Upper lobe of left lung (tissue), 6 donors: ENCODE data around the gene S100A2. TPM values are rescaled to one million over a fixed set of nuclear protein-coding genes. Genes with fewer than 3 reads are reported as not detected.
"Not testable (repeated sequence)": the region's sequence is repeated elsewhere in the genome, so short reads cannot be mapped to it uniquely, and the experiment has no call there.

Source experiments
- ATAC-seq, 2 donors: fragments of 200-7000 bp; cut with Tn5 transposase; one replicate each; pipeline ENCODE4 v1.9.1; 2022; ENCODE audit warnings: mild to moderate bottlenecking in 2 of 2, moderate library complexity in 2 of 2; ENCODE audit not compliant: low FRiP score in 2 of 2
- DNase-seq, 2 donors: peaks; one replicate each; pipeline ENCODE4 v3.0.0-alpha.2; 2019 to 2020
- H3K27ac ChIP-seq, 4 donors: fragments of 200-600 bp; sonication (generic); one replicate each; pipeline ENCODE4 v1.5.1; 2016 to 2019
- H3K27me3 ChIP-seq, 4 donors: fragments of 200-600 bp; sonication (generic); one replicate each; pipeline ENCODE4 v1.5.1; 2017 to 2019
- H3K36me3 ChIP-seq, 4 donors: fragments of 200-600 bp; sonication (generic); one replicate each; pipeline ENCODE4 v1.5.1; 2016 to 2019
- H3K4me1 ChIP-seq, 4 donors: fragments of 200-600 bp; sonication (generic); one replicate each; pipeline ENCODE4 v1.5.1; 2018 to 2019
- H3K4me3 ChIP-seq, 4 donors: fragments of 200-600 bp; sonication (generic); one replicate each; pipeline ENCODE4 v1.5.1; 2017 to 2019; ENCODE audit warnings: mild to moderate bottlenecking in 2 of 4, moderate library complexity in 1 of 4
- H3K9me3 ChIP-seq, 4 donors: fragments of 200-600 bp; sonication (generic); one replicate each; pipeline ENCODE4 v1.5.1; 2018 to 2019
- EP300 ChIP-seq, 4 donors: sonication (generic); formaldehyde crosslinking; IDR thresholded peaks; one replicate each; pipeline ENCODE4 v1.5.1; 2017; ENCODE audit warnings: antibody characterized with exemption in 4 of 4, control low read depth in 2 of 4
- POLR2A ChIP-seq, 4 donors: fragments of 450-650 bp; IDR thresholded peaks; one replicate each; pipeline ENCODE4 v1.5.1; 2016 to 2017; ENCODE audit warnings: antibody characterized with exemption in 4 of 4, mild to moderate bottlenecking in 2 of 4
- POLR2AphosphoS5 ChIP-seq, 2 donors: sonication (generic); formaldehyde crosslinking; IDR thresholded peaks; one replicate each; pipeline ENCODE4 v1.5.1; 2017; ENCODE audit warnings: antibody characterized with exemption in 2 of 2
- WGBS, 2 donors: methylation state at CpG; one replicate each; pipeline ENCODE4 v1.1.5; 2017 to 2018; 5-methylcytosine and 5-hydroxymethylcytosine counted together
- total RNA-seq, 6 donors: library from RNA; depleted of rRNA in 4 of 6; stranded (reverse); fragments of >200 nt in 4 of 6; gene quantifications; one replicate each; pipeline versions ENCODE4 v1.1.0 to v1.2.1, GENCODE V29; 2016 to 2021
- TF ChIP-seq, protein P1 (sequence below), 6 experiments: fragments of 450-650 bp in 4 of 6; fragments of 200-600 bp in 2 of 6; sonication (generic) in 2 of 6; IDR thresholded peaks; one replicate each; pipeline ENCODE4 v1.5.1; 2016 to 2019; ENCODE audit warnings: antibody characterized with exemption in 6 of 6
- donor health status: DM: no; HTN: no; CAD: no; lungs with moderate emphysema.
- donor health status: DM: no; HTN: yes; CAD: no; lungs with severe emphysema.

S100A2 gene
- total RNA-seq, 6 donors from 2014 or later, result 2.0 to 12.0 (median 7.9) TPM; not detected in 1

DNA sequence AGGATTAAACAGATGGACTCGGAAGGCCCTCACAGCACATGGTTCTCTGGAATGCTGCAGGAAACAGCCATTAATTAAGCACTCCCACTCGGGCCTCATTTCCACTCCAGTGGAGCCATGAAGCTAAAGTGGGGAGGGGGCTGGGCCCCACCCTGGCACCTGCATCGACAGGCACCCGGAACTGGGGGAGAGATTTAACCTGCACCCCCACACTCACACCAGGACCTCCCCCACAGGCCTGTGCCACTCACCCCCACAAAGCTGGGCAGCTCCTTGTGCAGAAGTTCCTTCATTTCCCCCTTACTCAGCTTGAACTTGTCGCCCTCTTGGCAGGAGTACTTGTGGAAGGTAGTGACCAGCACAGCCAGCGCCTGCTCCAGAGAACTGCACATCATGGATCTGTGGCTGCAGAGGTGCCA, 2.2 kb downstream of the S100A2 start:
- ATAC-seq, result no peak
- no peak for DNase-seq
- Histone ChIP-seq H3K27me3 (no peaks in the 10 kb centered on the region), H3K4me3 (no peak overlapping the region), H3K36me3 (no peaks in the 10 kb centered on the region), H3K9me3 (no peaks in the 10 kb centered on the region), H3K4me1 (peaks cover 35 to 42% (median 39%) of the 10 kb centered on the region in 4 donors), H3K27ac (no peak overlapping the region)
- TF ChIP-seq EP300 (IDR thresholded peaks at IDR 0.05) (no peak), POLR2A (IDR thresholded peaks at IDR 0.05) (no peak), POLR2AphosphoS5 (IDR thresholded peaks at IDR 0.05) (no peak)
- TF ChIP-seq, protein P1, sequence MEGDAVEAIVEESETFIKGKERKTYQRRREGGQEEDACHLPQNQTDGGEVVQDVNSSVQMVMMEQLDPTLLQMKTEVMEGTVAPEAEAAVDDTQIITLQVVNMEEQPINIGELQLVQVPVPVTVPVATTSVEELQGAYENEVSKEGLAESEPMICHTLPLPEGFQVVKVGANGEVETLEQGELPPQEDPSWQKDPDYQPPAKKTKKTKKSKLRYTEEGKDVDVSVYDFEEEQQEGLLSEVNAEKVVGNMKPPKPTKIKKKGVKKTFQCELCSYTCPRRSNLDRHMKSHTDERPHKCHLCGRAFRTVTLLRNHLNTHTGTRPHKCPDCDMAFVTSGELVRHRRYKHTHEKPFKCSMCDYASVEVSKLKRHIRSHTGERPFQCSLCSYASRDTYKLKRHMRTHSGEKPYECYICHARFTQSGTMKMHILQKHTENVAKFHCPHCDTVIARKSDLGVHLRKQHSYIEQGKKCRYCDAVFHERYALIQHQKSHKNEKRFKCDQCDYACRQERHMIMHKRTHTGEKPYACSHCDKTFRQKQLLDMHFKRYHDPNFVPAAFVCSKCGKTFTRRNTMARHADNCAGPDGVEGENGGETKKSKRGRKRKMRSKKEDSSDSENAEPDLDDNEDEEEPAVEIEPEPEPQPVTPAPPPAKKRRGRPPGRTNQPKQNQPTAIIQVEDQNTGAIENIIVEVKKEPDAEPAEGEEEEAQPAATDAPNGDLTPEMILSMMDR (IDR thresholded peaks at IDR 0.05), result no peak
- WGBS, 2 donors, result 73 to 75% methylated on average over 6 of the region's 6 CpGs

DNA sequence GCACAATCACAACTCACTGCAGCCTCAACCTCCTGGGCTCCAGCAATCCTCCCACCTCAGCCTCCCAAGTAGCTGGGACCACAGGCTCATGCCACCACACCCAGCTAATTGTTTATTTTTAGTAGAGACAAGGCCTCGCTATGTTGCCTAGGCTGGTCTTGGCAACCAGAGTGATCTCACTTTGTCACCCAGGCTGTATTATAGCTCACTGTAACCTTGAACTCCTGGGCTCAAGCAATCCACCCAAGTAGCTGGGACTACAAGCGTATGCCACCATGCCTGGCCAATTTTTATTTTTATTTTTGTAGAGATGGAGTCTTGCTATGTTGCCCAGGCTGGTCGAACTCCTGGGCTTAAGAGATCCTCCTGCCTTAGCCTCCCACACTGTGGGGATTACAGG, 3.6 kb downstream of the S100A2 start:
- H3K4me3 ChIP-seq, H3K9me3 ChIP-seq, DNase-seq, H3K27me3 ChIP-seq, H3K36me3 ChIP-seq, ATAC-seq: not testable (repeated sequence)
- WGBS, 2 donors, result 89 to 91% methylated on average over 3 of the region's 3 CpGs
- Histone ChIP-seq H3K4me1 (peaks cover 21 to 27% (median 25%) of the 10 kb centered on the region in 4 donors), H3K27ac (peak overlapping the region in 1 of 4 donors; percentile 26)

DNA sequence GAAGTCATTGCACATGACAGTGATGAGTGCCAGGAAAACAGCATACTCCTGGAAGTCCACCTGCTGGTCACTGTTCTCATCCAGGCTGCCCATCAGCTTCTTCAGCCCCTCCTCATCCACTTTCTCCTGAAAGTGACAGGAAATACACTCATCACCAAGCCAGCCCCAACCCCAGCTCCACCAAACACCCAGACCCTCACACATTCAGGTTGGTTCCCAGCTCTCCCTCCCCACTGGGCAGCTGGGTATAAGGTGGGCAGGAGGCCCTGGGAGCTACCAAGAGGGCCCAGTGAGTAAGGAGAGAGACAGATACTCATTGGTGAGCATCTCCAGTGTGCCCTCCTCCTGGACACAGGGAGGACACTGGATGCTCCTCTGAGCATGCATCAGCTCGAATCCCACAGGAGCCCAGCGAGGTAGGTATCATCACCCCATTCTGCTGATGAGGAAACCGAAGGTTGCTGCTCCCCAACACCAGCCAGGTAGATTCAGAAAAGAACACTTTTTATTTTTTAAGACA, 4.1 kb downstream of the S100A2 start:
- DNase-seq (no peak), ATAC-seq (no peak)
- H3K4me1 ChIP-seq, result peaks cover 16 to 22% (median 20%) of the 10 kb centered on the region in 4 donors
- H3K27ac ChIP-seq, result peak overlapping the region in 2 of 4 donors; percentile 41 to 61
- TF ChIP-seq POLR2AphosphoS5 (IDR thresholded peaks at IDR 0.05) (no peak), POLR2A (IDR thresholded peaks at IDR 0.05) (no peak), EP300 (IDR thresholded peaks at IDR 0.05) (no peak)
- TF ChIP-seq, protein P1 (IDR thresholded peaks at IDR 0.05), result no peak
- H3K4me3 ChIP-seq, result no peak overlapping the region
- H3K9me3 ChIP-seq, result no peaks in the 10 kb centered on the region
- WGBS, 2 donors, result 92 to 97% methylated on average over 3 of the region's 3 CpGs
- no peaks in the 10 kb centered on the region for H3K36me3 ChIP-seq
- H3K27me3 ChIP-seq, result no peaks in the 10 kb centered on the region

DNA sequence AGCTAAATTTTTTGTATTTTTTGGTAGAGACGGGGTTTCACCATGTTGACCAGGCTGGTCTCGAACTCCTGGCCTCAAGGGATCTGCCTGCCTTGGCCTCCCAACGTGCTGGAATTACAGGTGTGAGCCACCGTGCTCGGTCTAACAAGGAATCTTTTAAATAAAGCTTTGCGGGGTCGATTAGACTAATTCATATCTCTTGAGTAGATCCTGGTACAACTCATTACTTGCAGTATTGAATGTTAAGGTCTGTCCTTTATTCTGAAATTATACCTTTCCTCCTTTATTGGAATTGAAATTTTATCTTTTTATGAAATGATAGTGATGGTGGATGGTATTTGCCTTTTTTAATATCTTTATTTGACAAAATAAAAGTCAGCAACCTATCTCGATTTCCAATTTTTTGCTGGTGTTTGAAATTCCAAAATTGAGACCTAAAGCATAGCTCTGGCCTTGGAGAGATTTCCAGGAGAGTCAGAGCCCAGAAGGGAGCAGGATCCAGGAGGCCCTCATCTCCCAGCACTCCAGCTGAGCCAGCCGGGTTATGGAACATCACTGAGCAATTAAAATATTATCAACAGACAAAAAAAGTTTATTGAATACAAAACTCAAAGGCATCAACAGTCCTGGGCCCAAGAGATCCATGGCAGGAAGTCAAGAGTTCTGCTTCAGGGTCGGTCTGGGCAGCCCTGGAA, 4.7 kb downstream of the S100A2 start:
- H3K27me3 ChIP-seq, result no peaks in the 10 kb centered on the region
- no peaks in the 10 kb centered on the region for H3K36me3 ChIP-seq
- H3K4me3 ChIP-seq, result no peak overlapping the region
- TF ChIP-seq POLR2AphosphoS5 (IDR thresholded peaks at IDR 0.05) (no peak), POLR2A (IDR thresholded peaks at IDR 0.05) (no peak), EP300 (IDR thresholded peaks at IDR 0.05) (no peak)
- TF ChIP-seq, protein P1 (IDR thresholded peaks at IDR 0.05), result no peak
- no peak for DNase-seq
- WGBS, 2 donors, result 88 to 90% methylated on average over 10 of the region's 10 CpGs
- H3K9me3 ChIP-seq, result no peaks in the 10 kb centered on the region
- H3K4me1 ChIP-seq, result peaks cover 11 to 17% (median 14%) of the 10 kb centered on the region in 4 donors
- no peak for ATAC-seq
- peak overlapping the region in 1 of 4 donors; percentile 61 for H3K27ac ChIP-seq

DNA sequence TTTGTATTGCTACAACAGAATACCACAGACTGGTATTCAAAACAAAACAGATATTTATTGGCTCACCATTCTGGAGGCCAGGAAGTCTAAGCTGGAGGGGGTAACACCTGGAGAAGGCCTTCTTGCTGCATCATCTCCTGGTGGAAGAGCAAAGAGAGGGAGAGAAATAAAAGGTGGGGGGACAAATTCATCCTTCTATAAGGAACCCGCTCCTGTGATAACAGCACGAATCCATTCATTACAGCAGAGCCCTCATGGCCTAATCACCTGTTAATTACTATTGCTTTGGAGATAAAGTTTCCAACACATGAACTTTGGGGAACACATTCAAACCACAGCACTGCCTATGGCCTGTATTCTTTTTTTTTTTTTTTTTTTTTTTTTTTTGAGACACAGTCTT, 5.4 kb downstream of the S100A2 start:
- no peaks in the 10 kb centered on the region for H3K27me3 ChIP-seq
- no peak for ATAC-seq
- no peaks in the 10 kb centered on the region for H3K36me3 ChIP-seq
- WGBS, 2 donors, result 95 to 100% methylated on average over 2 of the region's 2 CpGs
- H3K27ac ChIP-seq, result no peak overlapping the region
- no peak for DNase-seq
- peaks cover 4 to 10% (median 8%) of the 10 kb centered on the region in 4 donors for H3K4me1 ChIP-seq
- H3K9me3 ChIP-seq, result no peaks in the 10 kb centered on the region
- TF ChIP-seq POLR2AphosphoS5 (IDR thresholded peaks at IDR 0.05) (no peak), POLR2A (IDR thresholded peaks at IDR 0.05) (no peak), EP300 (IDR thresholded peaks at IDR 0.05) (no peak)
- TF ChIP-seq, protein P1 (IDR thresholded peaks at IDR 0.05), result no peak
- H3K4me3 ChIP-seq, result no peak overlapping the region
